ENCODE results near the gene ARID4B. TPM values are rescaled to one million over a fixed set of nuclear protein-coding genes. Genes with fewer than 3 reads are reported as not detected.

ARID4B gene
- total and polyA plus RNA-seq, 2 donors (not counting 3 experiments of a cell fraction or from before 2014, with no cell fraction given): 6.7 to 40.7 TPM

- Histone ChIP-seq H3K36me3 (ENCODE audit: control insufficient read depth in 2 of 2, extremely low read depth in 1 of 2, insufficient read depth in 2 of 2, low read length in 2 of 2) (peaks cover 2 to 4% of the 10 kb centered on the region in 2 experiments), H3K27me3 (ENCODE audit: control insufficient read depth in 2 of 2, insufficient read depth in 2 of 2, low read length in 2 of 2) (no peaks in the 10 kb centered on the region), H3K9ac (replicated peaks; ENCODE audit: extremely low read depth, insufficient read depth, low read length) (peak overlapping the region; percentile 89), H3K9me1 (replicated peaks; ENCODE audit: control insufficient read depth, extremely low read depth, insufficient read depth, low read length) (no peaks in the 10 kb centered on the region), H3K79me2 (ENCODE audit: control insufficient read depth, insufficient read depth, low read length) (peaks cover 57% of the 10 kb centered on the region), H3K9me3 (replicated peaks; ENCODE audit: control insufficient read depth, insufficient read depth, low read length) (no peaks in the 10 kb centered on the region), H3K4me2 (ENCODE audit: insufficient read depth, low read length) (peak overlapping the region; percentile 94), H4K20me1 (replicated peaks; ENCODE audit: control insufficient read depth, extremely low read depth, insufficient read depth, low read length) (peaks cover 2% of the 10 kb centered on the region), H3K4me3 (replicated peaks in 1 of 3; ENCODE audit: insufficient read depth in 1 of 3, low read depth in 1 of 3, low read length in 3 of 3) (peak overlapping the region; percentile 79 to 99 (median 93)), H3K4me1 (ENCODE audit: control insufficient read depth, extremely low read depth, insufficient read depth, low read length) (peaks cover 12% of the 10 kb centered on the region), H2AFZ (ENCODE audit: low read depth, low read length) (no peak overlapping the region), H3K27ac (ENCODE audit: insufficient read depth, low read depth, low read length) (peak overlapping the region; percentile 70)
- ChIA-PET CTCF (interaction anchor here (0.6 to 2.2 kb wide), 3 partner anchors 15 to 287 kb away, joined by 3 to 6 read pairs (median 3); no protein-coding TSS in a partner anchor), POLR2A (interaction anchor here (1.0 kb wide), 1 partner anchor 31 kb away, joined by 4 read pairs; no protein-coding TSS in a partner anchor)
- dilution Hi-C loops (cut with MboI; ENCODE audit: extremely low pct_ligation_motif_present, low sequenced_read_pairs) (no loop called here), intact Hi-C loops (cut with micrococcal nuclease) (loop anchor here (1.0 kb wide), 2 partner anchors 200 to 376 kb away; partner anchors contain the start of genes ARID4B, B3GALNT2 and GGPS1)
- TF ChIP-seq EZH2 (IDR thresholded peaks at IDR 0.05; ENCODE audit: borderline replicate concordance, low read depth, low read length, severe bottlenecking) (no peak), POLR2AphosphoS5 (IDR thresholded peaks at IDR 0.05; ENCODE audit: insufficient read depth, low read depth, low read length) (no peak), MYC (IDR thresholded peaks at IDR 0.05; ENCODE audit: low read depth, low read length) (no peak), POLR2A (IDR thresholded peaks at IDR 0.05; ENCODE audit: low read depth, low read length) (no peak), GATA2 (IDR thresholded peaks at IDR 0.05; ENCODE audit: insufficient read depth, insufficient read length, low read depth, low read length) (no peak), FOS (IDR thresholded peaks at IDR 0.05; ENCODE audit: borderline replicate concordance, insufficient read depth, low read length) (no peak), JUN (IDR thresholded peaks at IDR 0.05; ENCODE audit: borderline replicate concordance, insufficient read depth, insufficient read length, low read depth) (no peak), CTCF (IDR thresholded peaks at IDR 0.05; ENCODE audit: extremely low read depth in 1 of 2, insufficient read depth in 1 of 2, low read depth in 1 of 2, low read length in 2 of 2) (no peak), MAX (IDR thresholded peaks at IDR 0.05; ENCODE audit: insufficient read depth, insufficient read length) (no peak)
- no TSS peak for BruUV-seq (replicated peaks)
- peak; percentile 40 for DNase-seq (ENCODE audit: low read depth, low spot score)
- FAIRE-seq: no peak
These were observed 200.1 kb downstream of the ARID4B start for GRCh38 chr1:235127732-235128455.
